A549 (cell line): ENCODE results near the gene HINT1. TPM values are rescaled to one million over a fixed set of nuclear protein-coding genes. Genes with fewer than 3 reads are reported as not detected.

Experiments used
- ATAC-seq, 2 experiments: fragments of 200-7000 bp in 1 of 2; fragments of >200 bp in 1 of 2; cut with Nextera tagmentation in 1 of 2; cut with Tn5 transposase in 1 of 2; 3 replicates each; pipeline versions ENCODE4 v1.8.0 to v1.9.1; 2018 to 2020; ENCODE audit warnings: mild to moderate bottlenecking in 1 of 2, moderate library complexity in 1 of 2
- CTCF ChIA-PET: fragments of 300-600 bp; sonication (Branson Sonifier 250); formaldehyde crosslinking; extraction: SDS; loops from one replicate; lab custom pipeline; 2021; ENCODE audit warnings: antibody characterized with exemption, inconsistent platforms; lab: Yijun Ruan, JAX
- POLR2A ChIA-PET: fragments of 350-600 bp; formaldehyde crosslinking; extraction: SDS; loops from one replicate; lab custom pipeline; 2021; ENCODE audit warnings: antibody characterized with exemption, inconsistent platforms; lab: Yijun Ruan, JAX
- DNase-seq, 2 experiments: peaks; one replicate each; pipeline versions ENCODE4 v3.0.0 to v3.0.0-alpha.2; 2011 to 2016; ENCODE audit warnings: low read depth in 1 of 2, low spot score in 1 of 2
- FAIRE-seq: peaks from 2 replicates; lab custom pipeline; 2011; peaks lifted over from hg19 to GRCh38; lab: Jason Lieb, UNC
- H3K27ac ChIP-seq, 2 experiments: fragments of >200 bp; sonication (Bioruptor Twin); formaldehyde crosslinking; 3 replicates each; pipeline ENCODE4 v1.5.1; 2016 to 2017
- H3K4me1 ChIP-seq: fragments of >200 bp; sonication (Bioruptor Twin); formaldehyde crosslinking; 3 replicates; pipeline ENCODE4 v1.6.1; 2016
- H3K4me2 ChIP-seq: fragments of >200 bp; sonication (Bioruptor Twin); formaldehyde crosslinking; 3 replicates; pipeline ENCODE4 v1.6.1; 2016
- H3K4me3 ChIP-seq: fragments of >200 bp; sonication (Bioruptor Twin); formaldehyde crosslinking; 3 replicates; pipeline ENCODE4 v1.5.1; 2016
- H3K9me3 ChIP-seq: fragments of >200 bp; sonication (Bioruptor Twin); formaldehyde crosslinking; 3 replicates; pipeline ENCODE4 v1.6.1; 2016
- BCL3 ChIP-seq: fragments of >200 bp; sonication (Bioruptor Twin); formaldehyde crosslinking; IDR thresholded peaks from 3 replicates; pipeline ENCODE4 v1.6.1; 2016
- CBX2 ChIP-seq: fragments of 200-600 bp; sonication (generic); IDR thresholded peaks from 2 replicates; pipeline ENCODE4 v1.6.1; 2016; ENCODE audit warnings: low read depth, mild to moderate bottlenecking, borderline replicate concordance
- CBX8 ChIP-seq: fragments of 200-600 bp; sonication (generic); IDR thresholded peaks from 2 replicates; pipeline ENCODE4 v1.6.1; 2016
- CEBPB ChIP-seq, 2 experiments: fragments of >200 bp in 1 of 2; sonication (Bioruptor Twin) in 1 of 2; formaldehyde crosslinking in 1 of 2; IDR thresholded peaks; 2 replicates each; pipeline ENCODE4 v1.6.1; 2012 to 2016
- CHD2 ChIP-seq: fragments of 150-350 bp; IDR thresholded peaks from 2 replicates; pipeline ENCODE4 v1.6.1; 2014; ENCODE audit warnings: low read length; ENCODE audit not compliant: partially characterized antibody
- CHD4 ChIP-seq: fragments of 200-600 bp; sonication (generic); IDR thresholded peaks from 2 replicates; pipeline ENCODE4 v1.6.1; 2016; ENCODE audit warnings: antibody characterized with exemption, mild to moderate bottlenecking, borderline replicate concordance
- ELK1 ChIP-seq: fragments of 150-350 bp; IDR thresholded peaks from 2 replicates; pipeline ENCODE4 v1.6.1; 2014; ENCODE audit warnings: low read depth, mild to moderate bottlenecking, low read length
- FOSB ChIP-seq: fragments of 250-450 bp; sonication (Bioruptor Pico); IDR thresholded peaks from 2 replicates; pipeline ENCODE4 v1.5.0; 2020; ENCODE audit warnings: mild to moderate bottlenecking, moderate library complexity
- FOSL2 ChIP-seq, 2 experiments: fragments of 450-650 bp in 1 of 2; fragments of >200 bp in 1 of 2; sonication (Bioruptor Twin) in 1 of 2; formaldehyde crosslinking; IDR thresholded peaks; 2 replicates each; pipeline versions ENCODE4 v1.5.0 to v1.6.1; 2016 to 2020; ENCODE audit warnings: mild to moderate bottlenecking in 1 of 2, moderate library complexity in 1 of 2
- GATA3 ChIP-seq: IDR thresholded peaks from 2 replicates; pipeline ENCODE4 v1.6.1; 2012; ENCODE audit warnings: borderline replicate concordance
- HES2 ChIP-seq: fragments of >200 bp; sonication (Bioruptor Twin); formaldehyde crosslinking; IDR thresholded peaks from 2 replicates; pipeline ENCODE4 v1.6.1; 2016
- HEYL ChIP-seq: fragments of 250-450 bp; sonication (Bioruptor Pico); IDR thresholded peaks from 2 replicates; pipeline ENCODE4 v1.8.0; 2021; ENCODE audit warnings: mild to moderate bottlenecking, moderate library complexity
- HOXB13 ChIP-seq: fragments of 250-450 bp; sonication (Bioruptor Pico); IDR thresholded peaks from 2 replicates; pipeline ENCODE4 v1.5.0; 2020; ENCODE audit warnings: low read depth, mild to moderate bottlenecking, moderate library complexity
- MAFK ChIP-seq: fragments of 450-650 bp; IDR thresholded peaks from 2 replicates; pipeline ENCODE4 v1.6.1; 2014; ENCODE audit not compliant: partially characterized antibody
- MAZ ChIP-seq: fragments of 150-350 bp; IDR thresholded peaks from 2 replicates; pipeline ENCODE4 v1.6.1; 2014; ENCODE audit warnings: antibody characterized with exemption, low read depth, low read length, borderline replicate concordance
- NPAS2 ChIP-seq: fragments of 250-450 bp; sonication (Bioruptor Pico); IDR thresholded peaks from 2 replicates; pipeline ENCODE4 v1.8.0; 2022; ENCODE audit warnings: mild to moderate bottlenecking, moderate library complexity, borderline replicate concordance
- RARB ChIP-seq: fragments of 250-450 bp; sonication (Bioruptor Pico); IDR thresholded peaks from 2 replicates; pipeline ENCODE4 v1.8.0; 2021; ENCODE audit warnings: mild to moderate bottlenecking, moderate library complexity
- TFCP2L1 ChIP-seq: fragments of 250-450 bp; sonication (Bioruptor Pico); IDR thresholded peaks from 2 replicates; pipeline ENCODE4 v1.5.0; 2021; ENCODE audit warnings: mild to moderate bottlenecking
- ZFP36 ChIP-seq: fragments of 450-650 bp; IDR thresholded peaks from 2 replicates; pipeline ENCODE4 v1.6.1; 2014; ENCODE audit warnings: borderline replicate concordance; ENCODE audit not compliant: partially characterized antibody
- ZNF302 ChIP-seq: fragments of 250-450 bp; sonication (Bioruptor Pico); IDR thresholded peaks from 2 replicates; pipeline ENCODE4 v1.9.0; 2021; ENCODE audit warnings: inconsistent platforms, mild to moderate bottlenecking, moderate library complexity
- ZSCAN20 ChIP-seq: fragments of 250-450 bp; sonication (Bioruptor Pico); IDR thresholded peaks from 2 replicates; pipeline ENCODE4 v1.8.0; 2022; ENCODE audit warnings: mild to moderate bottlenecking, moderate library complexity
- WGBS: methylation state at CpG from one replicate; pipeline ENCODE4 v1.1.6; 2017; ENCODE audit errors: missing lambda C conversion rate; 5-methylcytosine and 5-hydroxymethylcytosine counted together
- polyA plus RNA-seq, 4 experiments: library from polyadenylated mRNA; depleted of rRNA in 3 of 4; stranded (reverse); fragments of >200 nt; fragmentation: RNase III in 1 of 4; extraction: RNeasy Plus Mini Kit Qiagen cat#74134 plus additional on column Dnase treatment in 1 of 4; gene quantifications; 2 replicates in 3 of 4; 3 replicates in 1 of 4; pipeline ENCODE4 v1.2.3, GENCODE V29; 2011 to 2017
- TF ChIP-seq, protein P1 (sequence below): fragments of 450-650 bp; IDR thresholded peaks from 2 replicates; pipeline ENCODE4 v1.6.1; 2014; ENCODE audit warnings: antibody characterized with exemption
- TF ChIP-seq, protein P2 (sequence below): fragments of 250-450 bp; sonication (Bioruptor Pico); IDR thresholded peaks from 2 replicates; pipeline ENCODE4 v1.5.0; 2020; ENCODE audit warnings: low read depth, mild to moderate bottlenecking, moderate library complexity

Gene HINT1
- polyA plus RNA-seq, 2 of the 4 experiments (the other 2 are of a cell fraction): 806 to 1,252 TPM

DNA sequence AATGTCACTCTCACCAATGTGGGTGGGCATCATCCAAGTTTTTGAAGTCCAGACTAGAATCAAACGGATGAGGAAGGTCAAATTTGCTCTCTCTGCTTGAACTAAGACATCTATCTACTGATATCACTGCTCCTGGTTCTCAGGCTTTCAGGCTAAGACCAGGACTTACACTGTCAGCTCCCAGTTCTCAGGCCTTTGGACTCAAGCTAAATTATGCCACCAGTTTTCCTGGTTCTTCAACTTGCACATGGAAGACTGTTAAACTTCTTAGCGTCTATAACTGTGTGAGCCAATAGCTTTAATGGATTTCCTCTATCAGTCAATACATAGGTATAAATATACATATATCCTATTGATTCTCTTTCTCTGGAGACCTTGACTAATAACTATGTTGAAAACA lies 41.0 kb upstream of the HINT1 start:
- Histone ChIP-seq H3K9me3 (no peaks in the 10 kb centered on the region), H3K4me3 (no peak overlapping the region), H3K27ac (no peak overlapping the region), H3K4me2 (no peak overlapping the region), H3K4me1 (no peaks in the 10 kb centered on the region)
- FAIRE-seq: no peak
- ChIA-PET CTCF (interaction anchor here (1.3 kb wide), 1 partner anchor 10 kb away, joined by 3 read pairs; no protein-coding TSS in a partner anchor), POLR2A (no interaction called here)
- WGBS: 82% methylated on average over 2 of the region's 2 CpGs
- ATAC-seq: no peak
- DNase-seq: no peak
- TF ChIP-seq GATA3 (no peak), HES2 (no peak), ELK1 (no peak), NPAS2 (CRISPR knock-in tag) (no peak), CHD4 (no peak), CHD2 (no peak), RARB (CRISPR knock-in tag) (no peak), MAZ (no peak), FOSL2 (IDR thresholded peaks at IDR 0.05) (no peak), FOSL2 (CRISPR knock-in tag; IDR thresholded peaks at IDR 0.05) (no peak), ZFP36 (no peak), ZSCAN20 (CRISPR knock-in tag) (no peak), CBX8 (no peak), HOXB13 (CRISPR knock-in tag) (no peak), MAFK (no peak), TFCP2L1 (CRISPR knock-in tag) (no peak), HEYL (CRISPR knock-in tag) (no peak)
- TF ChIP-seq, protein P1, sequence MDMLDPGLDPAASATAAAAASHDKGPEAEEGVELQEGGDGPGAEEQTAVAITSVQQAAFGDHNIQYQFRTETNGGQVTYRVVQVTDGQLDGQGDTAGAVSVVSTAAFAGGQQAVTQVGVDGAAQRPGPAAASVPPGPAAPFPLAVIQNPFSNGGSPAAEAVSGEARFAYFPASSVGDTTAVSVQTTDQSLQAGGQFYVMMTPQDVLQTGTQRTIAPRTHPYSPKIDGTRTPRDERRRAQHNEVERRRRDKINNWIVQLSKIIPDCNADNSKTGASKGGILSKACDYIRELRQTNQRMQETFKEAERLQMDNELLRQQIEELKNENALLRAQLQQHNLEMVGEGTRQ: no peak
- TF ChIP-seq, protein P2, sequence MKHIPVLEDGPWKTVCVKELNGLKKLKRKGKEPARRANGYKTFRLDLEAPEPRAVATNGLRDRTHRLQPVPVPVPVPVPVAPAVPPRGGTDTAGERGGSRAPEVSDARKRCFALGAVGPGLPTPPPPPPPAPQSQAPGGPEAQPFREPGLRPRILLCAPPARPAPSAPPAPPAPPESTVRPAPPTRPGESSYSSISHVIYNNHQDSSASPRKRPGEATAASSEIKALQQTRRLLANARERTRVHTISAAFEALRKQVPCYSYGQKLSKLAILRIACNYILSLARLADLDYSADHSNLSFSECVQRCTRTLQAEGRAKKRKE (CRISPR knock-in tag): no peak

DNA sequence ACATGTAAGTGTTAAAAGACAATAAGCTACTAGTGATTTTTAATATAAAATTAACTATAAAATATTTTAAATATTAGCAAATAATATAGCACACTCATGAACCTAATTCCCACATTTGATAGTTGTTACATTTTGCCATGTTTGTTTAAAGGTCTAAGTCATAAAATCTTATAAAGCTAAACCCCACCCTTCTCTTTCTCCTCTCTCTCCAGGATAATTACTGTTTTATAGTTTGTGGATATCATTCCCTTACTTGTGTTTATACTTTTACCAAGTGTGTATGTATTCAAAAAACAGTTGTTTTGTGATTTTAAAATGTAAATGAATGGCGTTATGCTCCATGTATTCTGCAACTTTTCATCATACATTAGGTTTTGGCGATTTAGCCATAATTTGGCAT lies 39.9 kb upstream of the HINT1 start:
- POLR2A ChIA-PET: no interaction called here
- Histone ChIP-seq H3K9me3 (no peaks in the 10 kb centered on the region), H3K4me1 (no peaks in the 10 kb centered on the region), H3K4me2 (no peak overlapping the region), H3K4me3 (no peak overlapping the region), H3K27ac (no peak overlapping the region)
- no peak for FAIRE-seq
- 76% methylated on average over 2 of the region's 2 CpGs for WGBS
- DNase-seq: no peak
- CTCF ChIA-PET: interaction anchor here (1.3 kb wide), 1 partner anchor 9 kb away, joined by 3 read pairs; no protein-coding TSS in a partner anchor
- TF ChIP-seq BCL3 (no peak), FOSB (no peak), HEYL (CRISPR knock-in tag) (no peak), ZNF302 (no peak), CEBPB (IDR thresholded peaks at IDR 0.05) (no peak), CBX2 (no peak)
- ATAC-seq: no peak
